Stimulated activated CD4-positive, alpha-beta T cell treated with anti-CD3 and anti-CD28 coated beads, Interleukin-12 subunit alpha, Interleukin-12 subunit beta, amount 100 ng/mL, for 4 hours (primary cell): ENCODE data around the gene CREB3L1.

ENCODE experiments used
- DNase-seq: peaks from one replicate; pipeline ENCODE4 v3.0.0-alpha.2; 2020

CREB3L1 gene, protein sequence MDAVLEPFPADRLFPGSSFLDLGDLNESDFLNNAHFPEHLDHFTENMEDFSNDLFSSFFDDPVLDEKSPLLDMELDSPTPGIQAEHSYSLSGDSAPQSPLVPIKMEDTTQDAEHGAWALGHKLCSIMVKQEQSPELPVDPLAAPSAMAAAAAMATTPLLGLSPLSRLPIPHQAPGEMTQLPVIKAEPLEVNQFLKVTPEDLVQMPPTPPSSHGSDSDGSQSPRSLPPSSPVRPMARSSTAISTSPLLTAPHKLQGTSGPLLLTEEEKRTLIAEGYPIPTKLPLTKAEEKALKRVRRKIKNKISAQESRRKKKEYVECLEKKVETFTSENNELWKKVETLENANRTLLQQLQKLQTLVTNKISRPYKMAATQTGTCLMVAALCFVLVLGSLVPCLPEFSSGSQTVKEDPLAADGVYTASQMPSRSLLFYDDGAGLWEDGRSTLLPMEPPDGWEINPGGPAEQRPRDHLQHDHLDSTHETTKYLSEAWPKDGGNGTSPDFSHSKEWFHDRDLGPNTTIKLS

DNA sequence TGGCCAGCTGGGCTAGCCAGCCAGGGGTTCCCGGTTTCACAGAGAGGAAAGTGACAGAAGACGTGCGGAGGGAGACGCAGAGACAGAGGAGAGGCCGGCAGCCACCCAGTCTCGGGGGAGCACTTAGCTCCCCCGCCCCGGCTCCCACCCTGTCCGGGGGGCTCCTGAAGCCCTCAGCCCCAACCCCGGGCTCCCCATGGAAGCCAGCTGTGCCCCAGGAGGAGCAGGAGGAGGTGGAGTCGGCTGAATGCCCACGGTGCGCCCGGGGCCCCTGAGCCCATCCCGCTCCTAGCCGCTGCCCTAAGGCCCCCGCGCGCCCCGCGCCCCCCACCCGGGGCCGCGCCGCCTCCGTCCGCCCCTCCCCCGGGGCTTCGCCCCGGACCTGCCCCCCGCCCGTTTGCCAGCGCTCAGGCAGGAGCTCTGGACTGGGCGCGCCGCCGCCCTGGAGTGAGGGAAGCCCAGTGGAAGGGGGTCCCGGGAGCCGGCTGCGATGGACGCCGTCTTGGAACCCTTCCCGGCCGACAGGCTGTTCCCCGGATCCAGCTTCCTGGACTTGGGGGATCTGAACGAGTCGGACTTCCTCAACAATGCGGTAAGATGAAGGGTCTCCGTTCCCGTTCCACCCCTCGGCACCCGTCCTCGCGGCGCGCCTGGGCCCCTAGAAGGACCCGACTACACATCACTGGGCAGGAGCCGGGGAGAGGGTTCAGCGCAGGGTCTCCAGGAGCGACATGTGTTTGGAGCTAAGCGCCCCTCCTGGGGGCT, at the start of gene CREB3L1:
Gene CREB3L1, plus strand, starts transcription at position 41 of the 765 bp plus-strand sequence. Its CDS starts 450 bp downstream, at position 491.
- DNase-seq: no peak

DNA sequence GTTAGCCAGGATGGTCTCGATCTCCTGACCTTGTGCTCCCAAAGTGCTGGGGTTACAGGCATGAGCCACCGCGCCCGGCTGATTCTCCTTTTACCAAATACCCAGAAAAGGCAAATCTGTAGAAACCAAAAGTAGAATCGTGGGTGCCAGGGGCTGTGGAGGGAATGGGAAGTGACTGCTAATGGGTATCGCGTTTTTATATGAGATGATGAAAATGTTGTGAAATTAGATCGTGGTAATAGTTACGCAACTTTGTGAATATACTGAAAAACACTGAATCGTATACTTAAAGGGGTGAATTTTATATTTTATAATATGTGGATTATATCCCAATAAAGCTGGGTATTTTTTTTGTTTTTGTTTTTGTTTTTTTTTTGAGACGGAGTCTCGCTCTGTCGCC, 48.2 kb upstream of the CREB3L1 start:
- no peak for DNase-seq

DNA sequence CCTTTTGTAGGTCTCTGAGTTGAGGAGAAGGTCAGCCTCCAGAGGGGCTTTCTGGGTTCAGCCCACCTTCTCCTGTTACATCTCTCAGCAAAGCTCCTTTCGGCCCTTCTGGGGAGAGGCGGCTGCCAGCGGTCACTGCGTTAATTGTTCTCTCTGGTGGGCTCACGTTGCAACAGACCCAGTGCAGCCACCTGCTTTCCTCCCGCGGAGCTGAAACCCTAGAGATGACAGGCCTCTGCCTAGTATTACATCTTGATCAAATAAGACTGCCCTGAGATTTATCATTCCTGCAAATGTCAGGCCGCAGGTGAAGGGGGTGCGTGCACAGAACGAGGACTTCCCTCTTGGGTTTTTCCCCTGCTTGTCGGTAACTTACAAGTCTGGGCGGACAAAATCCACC, 43.2 kb upstream of the CREB3L1 start:
- no peak for DNase-seq

DNA sequence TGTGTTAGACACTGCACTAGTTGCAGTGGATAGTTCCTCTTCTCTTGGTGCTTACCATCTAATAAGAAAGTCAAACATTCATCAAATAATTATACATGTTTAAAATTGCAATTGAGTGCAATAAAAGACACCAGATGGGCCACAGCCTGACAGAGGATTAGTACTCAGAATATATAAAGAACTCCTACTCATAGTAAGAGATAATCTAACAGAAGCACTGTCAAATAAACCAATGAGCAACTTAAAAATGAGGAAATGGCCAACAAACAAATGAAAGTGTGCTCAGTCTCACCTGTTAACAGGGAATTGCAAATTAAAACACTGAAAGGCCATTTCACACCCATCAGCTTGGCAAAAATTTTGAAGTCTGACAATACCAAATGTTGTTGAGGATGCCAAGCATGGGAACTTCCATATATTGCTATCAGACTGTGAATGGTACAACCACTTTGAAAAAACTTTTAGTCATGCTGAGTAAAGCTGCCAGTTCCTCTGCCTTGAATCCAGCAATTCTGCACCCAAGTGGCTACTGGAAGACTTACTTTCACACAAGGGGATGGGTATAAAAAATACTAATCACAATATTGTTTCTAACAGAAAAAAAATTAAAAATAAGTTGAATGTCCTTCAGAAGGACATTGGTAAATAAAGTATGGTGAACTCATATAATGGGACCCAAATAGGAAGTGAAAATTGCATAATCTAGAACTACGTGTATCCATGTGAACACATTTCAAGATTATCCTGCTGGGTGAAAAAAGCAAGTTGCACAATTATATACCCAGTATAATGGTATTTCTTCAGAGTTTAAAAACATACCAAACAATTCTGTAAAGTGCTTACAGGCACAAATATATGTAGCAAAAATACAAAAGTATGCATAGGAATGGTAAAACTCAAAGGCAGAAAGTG, 41.4 kb upstream of the CREB3L1 start:
- no peak for DNase-seq

DNA sequence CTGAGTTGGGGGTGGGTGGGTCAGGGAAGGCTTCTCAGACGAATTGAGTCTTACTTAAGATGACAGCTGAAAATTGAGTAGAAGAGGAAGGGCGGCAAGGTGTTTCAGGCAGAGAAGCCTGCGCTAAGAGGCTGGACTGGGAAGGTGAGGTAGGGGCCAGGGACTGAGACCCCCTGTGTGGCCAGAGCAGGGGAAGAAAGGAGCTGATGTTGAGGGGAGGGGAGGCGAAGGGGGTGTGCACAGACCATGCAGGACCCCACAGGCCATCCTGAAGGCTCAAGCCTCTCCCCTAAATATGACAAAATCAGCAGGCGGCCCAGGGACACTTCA, 40.6 kb upstream of the CREB3L1 start:
- no peak for DNase-seq

DNA sequence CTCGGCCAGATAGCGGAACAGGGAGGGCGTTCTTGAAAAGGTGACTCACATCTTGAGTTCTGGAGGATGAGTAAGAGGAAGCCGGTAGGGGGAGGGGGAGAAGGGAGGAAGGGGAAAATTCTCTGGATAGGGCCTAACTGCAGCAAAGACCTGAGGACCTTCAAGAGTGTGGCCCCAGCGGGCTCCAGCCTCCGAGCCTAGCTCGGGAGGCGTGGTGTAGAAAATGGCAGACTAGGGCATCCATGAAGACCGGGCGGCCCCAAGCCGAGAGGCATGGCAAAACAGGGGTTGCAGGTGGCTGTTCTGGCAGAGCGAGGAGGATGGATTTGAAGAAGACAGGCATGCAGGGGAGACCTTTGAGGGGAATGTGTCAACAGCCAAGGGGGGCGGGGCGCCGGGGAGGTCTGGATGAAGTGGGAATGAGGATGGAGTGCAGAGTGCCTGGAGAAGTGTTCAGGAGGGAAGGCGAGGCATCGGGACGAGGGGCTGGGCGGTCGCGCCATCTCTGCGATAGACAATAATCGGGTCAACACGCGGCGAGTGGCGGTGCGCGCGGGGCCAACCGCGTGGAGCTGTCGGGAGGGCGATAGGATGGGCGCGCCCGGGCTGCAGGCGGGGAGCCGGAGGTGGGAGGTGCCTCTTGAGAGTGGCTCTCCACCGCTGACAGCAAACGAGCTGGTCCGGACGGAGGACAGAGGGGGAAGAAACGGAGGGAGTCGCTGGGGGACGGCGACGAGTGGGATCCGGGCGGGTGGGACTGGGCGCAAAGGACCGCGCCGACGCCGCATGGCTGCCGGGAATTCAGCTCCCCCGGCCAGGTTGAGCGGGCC, 40.0 kb upstream of the CREB3L1 start:
- peak; percentile 45 for DNase-seq

DNA sequence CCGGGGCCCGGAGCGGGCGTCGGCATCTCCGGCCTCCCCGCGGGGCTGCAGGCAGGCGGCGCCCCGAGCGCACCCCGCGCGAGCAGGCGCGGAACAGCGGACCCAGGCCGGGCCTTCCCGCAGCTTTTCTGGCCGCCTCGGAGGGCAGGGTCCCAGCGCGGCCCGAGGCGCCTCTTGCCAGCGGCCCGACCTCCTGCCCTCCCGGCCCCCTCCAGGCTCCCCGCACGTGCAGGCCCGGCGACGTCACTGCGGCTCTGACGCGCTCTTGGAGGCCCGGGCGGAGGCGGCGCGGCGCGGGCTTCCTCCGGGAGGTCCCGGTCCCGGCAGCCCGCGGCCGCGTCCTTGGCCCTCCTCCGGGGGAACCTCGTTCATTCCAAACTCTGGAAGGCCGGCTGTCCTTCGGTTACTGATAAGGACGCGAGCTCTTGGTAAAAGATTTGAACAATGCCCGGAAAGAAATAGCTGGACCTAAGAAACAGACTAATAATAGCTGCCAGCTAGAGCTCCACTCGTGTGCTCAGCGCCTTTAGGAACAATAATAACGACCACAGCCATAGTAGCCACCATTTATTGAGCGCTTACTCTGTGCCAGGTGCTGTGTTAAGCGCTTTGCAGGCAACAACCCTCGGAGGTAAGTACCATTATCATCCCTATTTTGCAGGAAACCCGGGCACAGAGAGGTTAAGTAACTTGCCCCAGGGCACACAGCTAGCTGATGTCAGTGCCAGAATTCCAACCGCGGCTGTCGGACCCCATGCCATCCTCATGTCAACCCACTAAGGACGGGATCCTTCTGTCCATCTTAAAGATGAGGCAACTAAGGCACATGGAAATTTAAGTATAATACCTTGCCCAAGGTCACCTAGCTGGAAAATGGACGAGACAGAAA, 39.1 kb upstream of the CREB3L1 start:
- DNase-seq: peak; percentile 69

DNA sequence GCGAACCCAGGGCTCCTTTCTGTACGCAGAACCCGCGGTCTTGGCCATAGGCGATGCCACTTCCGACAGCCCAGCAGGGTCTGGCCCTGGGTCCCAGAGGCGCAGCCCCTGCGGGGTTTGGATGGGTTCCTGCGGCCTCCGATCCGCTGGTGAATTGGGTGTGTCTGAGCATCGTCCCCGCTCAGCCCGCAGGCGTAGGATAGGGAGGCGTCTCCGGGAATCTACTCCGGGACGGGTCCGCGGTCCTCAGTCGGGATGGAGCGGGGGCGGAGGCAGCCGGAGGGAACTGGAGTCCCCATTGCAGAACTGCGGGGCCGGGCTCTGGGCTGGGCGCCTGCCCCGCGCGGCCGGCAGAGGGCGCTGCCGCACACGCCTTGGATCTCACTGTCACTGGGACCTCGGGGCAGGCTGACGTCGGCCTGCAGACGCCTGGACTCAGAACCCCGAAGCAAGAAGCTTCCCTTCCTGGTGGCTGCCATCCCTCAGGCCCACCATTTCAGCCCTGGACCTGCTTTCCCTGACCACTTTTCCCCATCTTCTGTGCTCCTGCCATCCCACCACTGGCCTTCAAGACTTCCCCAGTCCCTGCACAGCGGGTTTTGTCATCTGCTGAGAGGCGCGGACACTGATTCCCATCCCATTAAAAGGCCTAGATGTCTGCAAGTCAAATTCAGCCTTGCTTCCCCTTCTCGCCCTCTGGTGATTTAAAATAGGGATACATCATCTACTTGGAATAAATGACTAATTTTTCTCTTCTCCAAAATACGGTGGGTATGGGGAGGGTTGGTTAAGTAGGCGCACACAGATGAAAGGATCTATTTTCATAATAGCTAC, 38.3 kb upstream of the CREB3L1 start:
- peak; percentile 76 for DNase-seq

DNA sequence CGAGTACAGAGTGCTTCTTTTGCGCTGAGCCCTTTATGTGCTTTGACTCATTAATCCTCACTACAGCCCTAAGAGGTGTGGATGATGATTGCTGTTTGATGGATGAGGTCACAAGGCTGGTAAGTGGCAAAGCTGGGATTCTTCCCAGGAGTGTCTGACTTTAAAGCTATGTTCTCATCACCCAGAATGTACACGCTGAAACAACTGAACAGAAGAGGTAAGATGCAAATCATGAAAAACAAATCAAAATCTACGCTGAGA, 37.7 kb upstream of the CREB3L1 start:
- no peak for DNase-seq

DNA sequence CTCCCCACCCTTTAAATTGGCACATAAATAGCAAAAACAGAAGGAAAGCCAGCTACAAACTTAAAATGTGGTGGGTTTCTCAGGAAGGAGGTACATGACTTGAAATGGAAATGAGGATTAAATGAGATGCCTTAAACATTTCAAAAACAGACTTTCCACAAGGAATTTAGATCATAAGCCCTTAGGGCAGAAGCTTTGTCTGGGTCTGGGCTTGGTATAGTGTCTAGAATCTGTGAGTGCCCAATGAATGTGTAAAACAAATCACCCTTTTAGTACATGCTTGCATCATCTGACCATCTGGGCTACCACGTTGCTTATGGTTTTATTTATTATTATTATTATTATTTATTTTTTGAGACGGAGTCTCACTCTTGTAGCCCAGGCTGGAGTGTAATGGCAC, 37.1 kb upstream of the CREB3L1 start:
- DNase-seq: no peak

DNA sequence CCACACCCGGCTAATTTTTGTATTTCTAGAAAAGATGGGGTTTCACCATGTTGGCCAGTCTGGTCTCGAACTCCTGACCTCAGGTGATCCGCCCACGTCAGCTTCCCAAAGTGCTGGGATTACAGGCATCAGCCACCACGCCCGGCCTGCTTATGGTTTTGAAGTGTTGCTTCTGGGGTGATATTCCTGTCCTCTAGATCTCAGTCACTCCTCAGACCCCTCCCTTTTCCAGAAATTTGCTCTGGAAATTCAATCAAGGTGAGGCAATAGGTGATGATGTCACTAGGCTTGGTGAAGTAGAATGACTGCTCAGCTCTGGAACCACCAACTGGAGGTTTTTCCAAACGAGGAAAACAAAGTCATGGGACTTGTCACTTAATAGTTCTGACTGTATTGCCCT, 36.6 kb upstream of the CREB3L1 start:
- DNase-seq: no peak

DNA sequence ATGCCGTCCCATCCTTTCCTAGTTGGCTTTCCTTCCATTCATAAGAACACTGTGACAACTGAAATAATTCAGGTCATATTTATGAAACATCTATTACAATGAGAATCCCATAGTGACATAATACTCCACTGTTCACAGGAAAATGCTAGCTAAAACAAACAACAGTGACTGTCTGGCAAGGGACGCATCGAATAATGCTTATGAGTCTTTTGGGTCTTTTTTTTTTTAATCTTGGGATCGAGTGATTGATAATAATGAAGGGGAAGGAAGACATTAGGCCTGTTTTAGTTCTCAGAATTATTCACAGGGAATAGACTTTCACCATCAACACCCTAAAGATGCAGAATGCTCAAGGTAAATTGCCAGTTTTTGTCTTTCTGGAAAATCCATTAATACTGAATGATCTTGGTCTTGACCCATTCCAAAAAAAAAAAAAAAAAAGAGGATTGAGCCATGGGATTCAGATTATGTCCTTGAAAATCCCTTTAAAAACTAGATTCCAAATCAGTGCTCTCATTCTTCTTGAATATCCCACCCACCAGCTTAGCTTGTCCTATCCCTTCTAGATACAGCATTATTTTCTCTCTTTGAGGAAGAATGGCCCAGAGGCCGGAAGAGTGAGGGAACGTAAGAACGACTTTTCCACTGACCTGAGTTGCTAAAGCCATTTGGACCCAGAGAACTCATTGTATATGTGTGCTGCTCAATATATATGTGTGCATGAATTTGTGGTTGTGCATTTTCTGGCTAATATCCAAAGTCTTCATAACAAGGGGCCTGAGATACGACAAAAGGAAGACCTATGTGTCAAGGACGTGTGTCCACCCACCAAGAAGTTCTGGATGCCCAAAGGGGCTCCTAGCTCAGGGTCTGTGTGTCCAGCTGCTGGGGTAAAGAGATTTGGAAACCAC, 35.2 kb upstream of the CREB3L1 start:
- no peak for DNase-seq

DNA sequence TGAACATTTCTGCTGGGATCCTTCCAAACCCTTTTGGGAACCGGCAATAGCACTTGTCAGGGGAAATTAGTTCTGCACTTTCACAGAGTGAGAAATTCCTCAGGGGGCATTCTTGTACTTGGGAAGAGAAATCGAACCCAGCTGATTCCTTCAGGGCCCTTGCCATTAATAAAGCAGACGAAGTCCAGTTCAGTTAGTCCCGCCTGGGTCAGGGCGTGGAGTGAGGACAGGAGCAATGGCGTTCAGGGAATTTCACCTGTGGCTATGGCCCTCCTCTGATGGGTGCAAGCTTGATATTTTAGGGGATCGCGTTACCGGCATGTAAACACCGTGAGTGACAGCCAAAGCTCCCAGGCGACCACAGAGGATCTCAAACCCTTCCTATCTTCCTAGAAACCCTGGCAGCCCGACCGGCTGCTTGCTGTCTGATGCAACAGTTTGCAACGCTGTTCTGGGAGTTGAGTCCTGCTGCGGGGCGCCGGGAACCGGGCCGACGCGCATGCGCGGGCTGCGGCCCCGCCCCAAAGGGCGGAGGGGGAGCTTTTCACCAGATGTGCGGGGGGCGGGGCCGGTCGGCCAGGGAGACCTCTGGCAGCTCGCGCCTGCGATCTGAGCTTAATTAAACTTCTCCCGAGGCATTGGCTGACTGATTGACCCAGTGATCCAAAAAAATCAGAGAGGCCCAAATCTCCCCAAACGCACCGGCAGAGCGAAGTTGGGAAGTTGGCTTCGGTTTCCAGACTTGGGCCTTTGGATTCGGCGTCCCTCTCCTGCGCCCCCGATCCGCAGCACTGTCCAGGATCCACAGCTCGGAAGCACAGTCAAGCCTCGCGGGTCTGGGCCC, 34.3 kb upstream of the CREB3L1 start:
- DNase-seq: peak; percentile 90

DNA sequence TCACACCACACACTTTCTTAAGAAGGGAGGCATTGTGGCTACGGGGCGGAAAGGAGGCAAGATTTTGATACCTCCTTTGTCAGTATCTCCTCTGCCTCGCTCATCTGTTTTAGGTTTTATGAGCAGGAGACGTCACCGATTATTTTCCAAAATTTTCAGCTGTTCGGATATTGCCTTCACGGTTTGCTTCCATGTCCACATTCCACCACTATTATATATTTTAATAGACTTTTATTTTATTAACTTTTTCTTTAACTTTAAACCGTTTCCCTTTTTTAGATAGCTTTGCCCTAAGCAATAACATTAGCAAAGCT, 33.7 kb upstream of the CREB3L1 start:
- DNase-seq: no peak

DNA sequence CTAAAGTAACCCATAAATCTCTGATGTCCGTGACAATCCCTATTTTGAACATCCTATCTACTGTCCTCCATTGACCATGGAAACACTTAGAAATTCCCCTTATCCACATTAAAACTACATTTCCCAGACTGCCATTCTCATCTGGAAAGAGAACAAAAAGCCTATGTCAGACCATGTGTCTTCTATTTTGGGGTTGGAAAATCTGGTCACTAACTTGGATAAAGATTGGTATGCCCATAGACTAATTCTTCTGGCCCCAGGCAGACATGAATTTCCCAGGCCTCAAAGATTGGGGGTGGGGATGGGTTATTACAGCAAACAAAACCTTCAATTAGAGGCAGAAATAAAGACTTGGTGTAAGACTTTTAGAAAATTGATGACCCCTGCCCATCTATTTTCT, 30.9 kb upstream of the CREB3L1 start:
- DNase-seq: no peak

DNA sequence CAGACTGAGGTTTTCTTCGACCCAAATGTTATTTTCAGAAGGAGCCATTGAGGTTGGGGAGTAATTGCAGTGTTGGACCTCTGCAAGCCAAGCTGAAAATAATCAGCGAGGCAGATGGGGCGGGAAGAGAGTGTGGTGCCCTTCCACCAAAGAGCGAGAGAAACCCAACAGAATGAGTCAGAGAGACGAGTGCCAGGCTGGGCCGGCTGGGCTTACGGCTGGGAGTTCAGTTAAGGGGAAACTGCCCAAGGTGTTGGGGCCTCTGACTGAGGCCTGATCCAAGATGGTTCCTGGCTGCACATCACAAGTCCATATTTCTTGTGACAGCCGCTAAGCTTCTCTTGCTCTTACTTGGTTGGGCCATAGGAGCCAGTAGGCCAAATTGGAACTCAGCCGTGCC, 30.4 kb upstream of the CREB3L1 start:
- no peak for DNase-seq

DNA sequence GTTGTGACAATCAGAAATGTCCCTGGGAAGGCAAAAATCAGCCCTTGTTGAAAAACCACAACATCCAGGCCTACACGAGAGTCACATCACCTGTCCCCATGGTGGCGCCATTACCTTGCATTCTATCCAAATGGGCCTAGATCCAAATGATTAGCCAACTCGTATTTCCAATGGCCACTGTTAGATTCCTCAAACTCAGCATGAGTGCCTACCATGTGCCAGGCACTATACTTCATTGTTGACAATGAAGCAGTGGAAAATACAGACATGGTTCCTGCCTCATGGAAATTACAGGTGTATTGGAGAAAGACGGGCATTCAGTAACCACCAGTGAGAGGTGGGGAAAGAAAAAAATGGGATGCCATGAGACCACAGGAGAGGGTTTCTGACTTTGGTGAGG, 29.8 kb upstream of the CREB3L1 start:
- DNase-seq: peak; percentile 10

DNA sequence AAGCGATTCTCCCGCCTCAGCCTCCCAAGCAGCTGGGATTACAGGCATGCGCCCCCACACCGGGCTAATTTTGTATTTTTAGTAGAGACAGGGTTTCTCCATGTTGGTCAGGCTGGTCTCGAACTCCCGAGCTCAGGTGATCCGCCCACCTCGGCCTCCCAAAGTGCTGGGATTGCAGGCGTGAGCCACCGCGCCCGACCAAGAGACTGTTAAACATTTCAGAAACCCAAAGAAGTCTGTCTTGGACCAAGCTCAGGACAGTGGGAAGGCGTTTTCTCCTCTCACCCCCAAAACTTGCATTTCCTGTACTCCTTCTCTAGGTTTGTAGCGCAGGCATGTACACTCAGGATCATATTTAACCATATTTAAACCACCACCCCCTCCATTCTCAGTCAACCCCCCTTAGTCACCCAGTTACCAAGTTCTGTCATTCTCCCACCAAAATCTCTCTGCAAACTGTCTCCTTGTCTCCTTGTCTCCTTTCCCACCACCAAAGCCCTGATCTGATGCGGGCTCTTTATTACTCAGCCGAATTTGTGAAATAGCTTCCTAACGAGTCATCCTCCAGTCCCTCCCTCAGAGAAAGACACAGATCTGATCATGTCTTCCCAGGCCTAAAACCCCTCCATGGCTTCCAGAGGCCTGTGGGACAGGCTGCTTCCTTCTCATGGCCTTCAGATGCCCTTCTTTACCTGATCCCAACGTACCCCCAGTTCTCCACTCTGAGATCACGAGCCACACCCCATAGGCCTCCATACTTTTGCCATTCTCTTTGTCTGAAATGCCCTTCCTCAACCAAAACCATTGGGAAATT, 29.0 kb upstream of the CREB3L1 start:
- no peak for DNase-seq
